Endometrium (tissue), 2 donors: Measurements from ENCODE around the gene CEP112.

ENCODE experiments used
- FAIRE-seq: peaks from 2 replicates; lab custom pipeline; 2012; peaks lifted over from hg19 to GRCh38; lab: Jason Lieb, UNC
- donor health status: control.
- donor health status: control.

The CEP112 gene

GRCh38 chr17:66191593-66192377 is at the start of gene CEP112:
Gene CEP112, minus strand, starts transcription at chr17:66192133.
- no peak for FAIRE-seq

DNA sequence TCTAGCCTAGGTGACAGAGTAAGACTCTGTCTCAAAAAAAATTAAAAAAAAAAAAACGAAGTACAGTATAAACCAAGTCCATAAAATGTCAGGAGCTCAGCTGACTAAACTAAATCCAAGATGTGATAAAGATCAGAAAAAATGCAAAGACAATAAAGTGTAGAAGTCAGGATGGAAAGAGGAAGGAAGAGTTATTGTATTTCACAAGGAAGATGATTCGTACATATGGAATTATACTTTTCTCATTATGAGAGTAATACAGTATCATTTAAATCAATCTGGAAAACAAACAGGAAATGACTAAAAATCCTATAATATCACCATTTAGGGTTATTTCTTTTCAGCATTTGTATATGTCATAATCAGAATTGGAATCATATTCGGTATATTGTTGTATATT is 48.7 kb upstream of the CEP112 start:
- FAIRE-seq, result no peak

- FAIRE-seq, result no peak
Observed at GRCh38 chr17:66240013-66240412, 48.1 kb upstream of the CEP112 start.

DNA sequence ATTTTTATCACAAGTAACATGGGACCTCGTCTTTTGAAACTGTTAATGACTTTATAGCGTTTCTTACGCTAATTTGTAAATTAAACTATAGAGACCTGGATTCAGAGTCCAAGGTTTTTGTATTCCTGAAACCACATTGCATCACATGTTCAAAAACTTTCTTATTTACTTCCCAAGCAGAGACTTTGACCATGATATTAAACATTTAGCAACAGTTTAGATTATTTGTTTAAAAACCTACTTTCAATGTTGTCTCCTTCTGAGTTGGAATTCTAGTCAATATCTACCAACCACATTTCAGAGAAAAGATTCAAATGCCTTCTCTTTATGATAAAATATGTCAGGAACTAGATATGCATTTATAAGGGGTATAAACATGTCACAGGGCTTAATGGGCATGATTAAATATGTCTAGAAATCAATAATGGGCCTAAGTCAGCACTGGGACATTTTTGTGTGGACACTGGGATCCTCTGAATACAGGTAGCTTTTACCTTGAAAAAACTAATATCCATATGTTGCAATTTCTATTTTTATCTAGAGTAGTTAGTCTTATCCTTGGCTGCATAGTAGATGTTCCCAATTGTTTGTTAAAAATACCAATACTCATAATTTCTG is 43.6 kb upstream of the CEP112 start:
- no peak for FAIRE-seq

DNA sequence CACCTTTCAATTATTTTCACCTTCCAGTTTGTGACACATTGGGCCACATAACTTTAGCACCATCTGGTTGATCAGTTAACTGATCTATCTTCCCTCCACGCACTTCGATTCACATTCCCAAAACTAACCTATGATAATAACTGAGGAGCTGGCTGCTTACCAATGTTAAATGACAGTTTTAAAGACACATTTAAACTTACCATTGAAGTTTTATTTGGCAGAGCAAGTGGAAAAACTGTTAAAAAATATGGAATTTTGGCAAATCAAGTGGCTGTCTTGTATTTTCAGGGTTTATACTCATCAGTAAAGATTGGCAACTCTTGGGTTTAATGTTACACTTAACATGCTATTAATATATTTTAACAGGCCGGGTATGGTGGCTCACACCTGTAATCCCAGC is 42.7 kb upstream of the CEP112 start:
- FAIRE-seq, result no peak

- FAIRE-seq, result no peak
Observed at GRCh38 chr17:66233023-66233753, 41.3 kb upstream of the CEP112 start.

DNA sequence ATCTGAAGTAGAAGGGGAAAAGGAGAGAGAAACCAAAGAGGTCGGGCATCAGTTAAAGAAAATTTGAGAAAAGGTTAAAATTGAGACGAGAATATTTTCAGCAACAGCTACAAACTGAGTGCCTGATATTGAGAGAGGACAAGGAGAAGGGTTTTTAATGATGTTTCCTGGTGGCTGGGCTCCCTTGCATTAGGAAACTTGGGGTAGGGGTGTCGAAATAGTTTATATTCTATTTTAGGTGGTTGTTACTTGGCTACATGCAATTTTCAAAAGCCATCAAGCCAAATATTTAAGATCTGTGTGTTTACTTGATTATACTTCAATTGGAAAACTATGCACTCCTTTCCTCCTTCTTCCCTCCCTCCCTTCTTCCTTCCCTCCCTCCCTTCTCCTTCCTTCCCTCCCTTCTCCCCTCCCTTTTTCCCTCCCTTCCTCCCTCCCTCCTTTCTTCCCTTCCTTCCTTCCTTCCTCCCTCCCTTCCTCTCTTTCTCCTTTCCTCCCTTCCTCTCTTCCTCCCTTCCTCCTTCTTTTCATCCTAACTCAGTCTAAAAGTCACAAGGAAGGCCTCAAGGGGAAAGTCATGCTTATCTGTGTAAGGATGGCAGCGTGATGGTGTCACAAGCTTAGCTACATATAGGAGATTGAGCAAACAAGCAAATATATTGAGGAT is 39.1 kb upstream of the CEP112 start:
- no peak for FAIRE-seq

DNA sequence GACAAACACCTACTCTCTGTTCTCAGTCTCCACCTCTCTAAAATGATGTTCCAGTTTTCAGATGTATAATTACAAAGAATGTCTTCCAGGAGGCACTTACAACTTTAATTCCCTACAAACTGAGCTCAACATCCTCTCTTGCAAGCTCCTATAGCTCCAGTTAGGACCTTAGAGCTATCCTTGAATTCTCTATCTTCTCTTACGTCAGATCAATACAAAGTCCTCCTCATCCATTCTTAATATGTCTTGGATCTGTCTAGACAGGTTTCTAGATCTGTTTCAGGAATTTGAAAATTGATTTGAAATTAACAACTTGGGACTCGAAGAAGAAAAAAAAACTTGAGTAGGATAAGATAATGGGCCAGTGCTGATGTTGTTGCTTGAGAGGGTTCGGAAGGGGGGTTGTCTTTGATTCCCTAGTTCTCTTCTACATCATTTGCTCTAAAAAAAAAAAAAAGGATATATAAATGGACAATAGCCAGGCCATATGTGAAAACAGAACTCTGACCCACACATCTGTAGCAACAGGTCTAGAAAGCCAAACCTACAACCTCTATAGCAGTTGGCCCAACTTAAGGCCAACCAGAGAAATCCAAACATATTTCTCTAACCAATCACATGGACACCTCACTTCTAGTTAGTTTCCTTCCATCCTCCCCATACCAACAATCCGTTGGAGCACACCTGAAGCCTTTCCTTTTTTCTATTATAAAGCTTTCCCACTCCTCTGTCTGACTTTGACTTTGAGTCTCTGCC is 38.0 kb upstream of the CEP112 start:
- no peak for FAIRE-seq

DNA sequence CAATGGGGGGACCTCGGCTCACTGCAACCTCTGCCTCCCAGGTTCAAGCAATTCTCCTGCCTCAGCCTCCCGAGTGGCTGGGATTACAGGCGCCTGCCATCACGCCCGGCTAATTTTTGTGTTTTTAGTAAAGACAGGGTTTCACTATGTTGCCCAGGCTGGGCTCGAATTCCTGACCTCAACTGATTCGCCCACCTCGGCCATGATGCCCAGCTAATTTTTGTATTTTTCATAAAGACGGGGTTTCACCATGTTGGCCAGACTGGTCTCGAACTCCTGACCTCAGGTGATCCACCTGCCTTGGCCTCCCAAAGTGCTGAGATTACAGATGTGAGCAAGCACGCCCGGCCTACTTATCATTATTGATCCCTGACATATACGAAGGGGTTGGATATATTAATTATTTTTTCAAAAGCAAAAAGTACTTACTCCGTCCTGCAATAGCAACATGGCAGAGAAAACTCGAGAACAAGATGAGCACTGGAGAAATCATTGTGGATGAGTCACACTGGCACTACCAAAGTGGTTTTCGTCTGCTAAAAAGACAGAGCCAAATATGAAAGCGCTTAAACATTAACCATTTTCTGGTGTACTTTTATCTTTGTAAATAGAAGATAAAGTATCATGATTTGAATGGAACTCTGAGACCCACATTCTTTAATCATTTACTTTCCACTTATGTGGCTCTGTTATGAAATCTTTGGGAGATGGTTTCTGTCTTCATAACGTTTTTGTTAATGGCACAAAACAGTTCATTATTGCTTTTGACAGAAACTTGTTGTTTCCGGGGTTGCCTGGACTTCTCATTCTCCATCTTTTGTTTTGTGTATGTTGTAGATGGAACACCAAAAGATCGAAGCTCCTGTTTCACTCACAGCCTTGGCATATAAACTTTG is 37.2 kb upstream of the CEP112 start, which contains the start of gene APOH:
Gene APOH, minus strand, starts transcription at position 529 of the 896 bp plus-strand sequence. Its CDS starts 36 bp downstream, at position 493.
- FAIRE-seq, result no peak

GRCh38 chr17:66227212-66228045 is 35.5 kb upstream of the CEP112 start:
- no peak for FAIRE-seq

DNA sequence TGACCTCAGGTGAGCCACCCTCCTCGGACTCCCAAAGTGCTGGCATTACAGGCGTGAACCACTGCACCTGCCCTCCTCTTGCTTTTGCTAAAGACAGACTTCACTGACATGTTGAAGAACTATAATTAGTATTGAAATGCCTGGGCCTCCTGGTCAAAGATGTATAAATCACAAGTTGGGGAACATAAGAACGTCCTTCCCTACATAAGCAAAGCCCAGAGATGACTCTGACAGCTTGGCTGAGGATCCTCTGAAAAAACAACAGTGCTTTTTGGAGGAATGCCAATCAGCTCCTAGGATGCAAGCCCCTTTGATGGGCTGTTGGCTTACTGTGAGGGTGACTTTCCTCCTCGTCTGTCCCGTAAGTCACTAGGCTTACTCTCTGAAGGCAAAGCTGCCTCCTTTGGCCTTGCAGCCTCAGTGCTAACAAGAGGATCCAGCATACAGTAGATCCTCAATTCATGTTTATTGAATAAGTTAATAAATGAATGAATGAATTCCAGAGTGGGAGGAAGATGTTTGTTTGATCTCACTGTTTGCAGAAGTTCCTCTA is 30.9 kb upstream of the CEP112 start:
- no peak for FAIRE-seq

DNA sequence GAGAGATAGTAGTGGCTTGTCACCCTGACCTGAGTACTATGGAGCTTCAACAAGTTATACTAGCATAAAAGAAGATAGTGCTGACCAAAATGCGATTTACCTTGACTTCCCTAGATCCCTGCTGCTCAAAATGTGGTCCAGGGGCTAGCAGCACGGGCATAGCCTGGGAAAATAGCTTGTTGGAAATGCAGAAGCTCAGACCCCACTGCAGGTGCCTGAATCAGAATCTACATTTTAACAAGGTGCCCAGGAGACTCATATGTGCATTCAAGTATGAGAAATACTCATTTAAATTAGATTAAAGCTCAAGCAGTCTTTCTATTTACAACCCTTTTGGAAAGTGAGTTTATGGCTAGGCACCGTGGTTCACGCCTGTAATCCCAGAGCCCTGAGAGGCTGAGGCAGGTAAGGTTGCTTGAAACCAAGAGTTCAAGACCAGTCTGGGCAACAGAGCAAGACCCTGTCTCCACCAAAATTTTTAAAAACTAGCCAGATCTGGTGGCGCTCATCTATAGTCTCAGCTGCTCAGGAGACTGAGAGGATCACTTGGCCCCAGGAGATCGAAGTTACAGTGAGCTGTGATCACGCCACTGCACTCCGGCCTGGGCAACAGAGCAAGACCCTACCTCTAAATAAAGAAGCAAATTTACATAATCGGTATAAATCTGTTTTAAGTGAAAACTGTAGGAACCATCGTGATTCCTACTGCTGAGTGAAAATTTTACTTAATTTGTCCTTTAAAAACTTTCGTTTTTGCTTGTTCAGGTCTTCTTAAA is 30.0 kb upstream of the CEP112 start:
- FAIRE-seq, result no peak

DNA sequence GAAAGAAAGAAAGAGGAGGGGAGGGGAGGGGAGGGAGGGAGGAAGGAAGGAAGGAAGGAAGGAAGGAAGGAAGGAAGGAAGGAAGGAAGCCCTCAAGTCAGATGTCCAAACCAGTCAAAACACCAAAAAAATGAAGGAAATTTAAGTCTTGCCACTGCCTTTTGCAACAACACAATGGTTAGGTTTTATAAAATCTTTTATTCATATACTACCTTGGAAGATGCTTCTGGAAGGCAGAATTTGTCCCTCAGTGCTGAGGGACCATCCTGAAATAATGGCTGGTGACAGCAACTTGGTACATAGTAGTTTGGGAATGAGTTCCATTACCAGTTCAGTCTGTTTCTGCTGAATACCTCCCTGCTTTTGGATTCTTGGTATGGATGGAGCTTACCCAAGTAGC is 29.4 kb upstream of the CEP112 start:
- no peak for FAIRE-seq

DNA sequence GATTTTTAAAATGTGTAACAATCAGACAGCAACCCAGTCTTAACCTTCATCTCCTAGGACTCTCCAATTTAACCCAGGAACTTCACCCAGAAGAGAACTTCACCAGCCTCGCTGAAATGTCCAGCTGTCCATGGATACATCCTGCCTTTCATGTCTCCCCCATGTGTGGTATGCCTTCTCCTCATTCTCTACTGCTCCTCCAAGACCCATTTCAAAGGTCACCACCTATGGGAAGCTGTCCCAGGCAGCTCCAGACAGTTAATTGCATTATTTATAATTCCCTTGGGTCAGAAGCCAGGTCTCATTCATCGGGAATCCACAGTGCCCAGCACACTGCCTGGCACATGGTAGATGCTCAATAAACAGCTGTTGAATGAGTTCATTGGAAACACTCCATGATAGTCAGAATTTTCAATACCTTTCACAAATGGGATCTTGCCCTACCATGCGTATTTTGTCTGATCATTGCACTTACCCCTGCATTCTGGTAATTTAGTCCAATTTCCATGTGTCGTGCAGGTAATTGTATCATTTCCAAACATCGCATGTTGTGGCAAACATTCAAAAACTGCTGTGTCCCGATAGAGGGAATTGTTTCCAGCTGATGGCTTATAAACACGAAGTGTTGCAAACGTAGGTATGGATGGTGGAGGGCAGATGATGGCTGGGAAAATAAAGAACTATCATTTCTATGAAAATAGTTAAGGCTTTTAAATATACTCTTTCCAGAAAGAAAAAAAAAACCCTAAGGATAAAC is 28.3 kb upstream of the CEP112 start:
- no peak for FAIRE-seq

DNA sequence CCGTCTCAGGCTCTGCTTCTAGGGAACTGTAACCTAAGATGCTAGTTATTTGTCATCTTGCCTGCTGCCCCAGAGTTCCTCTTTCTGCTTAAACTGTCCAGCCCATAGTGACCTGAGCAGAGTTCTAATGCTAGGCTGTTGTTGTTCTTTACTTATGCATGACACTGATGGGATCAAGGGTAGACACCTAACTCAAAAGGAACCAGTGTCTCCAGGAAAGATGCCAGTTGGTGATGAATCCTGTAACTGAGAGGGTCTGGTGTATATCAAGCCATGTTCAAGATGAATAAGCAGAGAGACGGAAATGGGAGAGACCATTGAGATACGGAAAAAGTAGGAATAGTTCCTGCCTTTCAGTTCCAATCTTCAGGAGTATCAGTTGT is 23.6 kb upstream of the CEP112 start:
- no peak for FAIRE-seq

GRCh38 chr17:66214884-66215528 is 23.1 kb upstream of the CEP112 start:
- FAIRE-seq, result no peak

DNA sequence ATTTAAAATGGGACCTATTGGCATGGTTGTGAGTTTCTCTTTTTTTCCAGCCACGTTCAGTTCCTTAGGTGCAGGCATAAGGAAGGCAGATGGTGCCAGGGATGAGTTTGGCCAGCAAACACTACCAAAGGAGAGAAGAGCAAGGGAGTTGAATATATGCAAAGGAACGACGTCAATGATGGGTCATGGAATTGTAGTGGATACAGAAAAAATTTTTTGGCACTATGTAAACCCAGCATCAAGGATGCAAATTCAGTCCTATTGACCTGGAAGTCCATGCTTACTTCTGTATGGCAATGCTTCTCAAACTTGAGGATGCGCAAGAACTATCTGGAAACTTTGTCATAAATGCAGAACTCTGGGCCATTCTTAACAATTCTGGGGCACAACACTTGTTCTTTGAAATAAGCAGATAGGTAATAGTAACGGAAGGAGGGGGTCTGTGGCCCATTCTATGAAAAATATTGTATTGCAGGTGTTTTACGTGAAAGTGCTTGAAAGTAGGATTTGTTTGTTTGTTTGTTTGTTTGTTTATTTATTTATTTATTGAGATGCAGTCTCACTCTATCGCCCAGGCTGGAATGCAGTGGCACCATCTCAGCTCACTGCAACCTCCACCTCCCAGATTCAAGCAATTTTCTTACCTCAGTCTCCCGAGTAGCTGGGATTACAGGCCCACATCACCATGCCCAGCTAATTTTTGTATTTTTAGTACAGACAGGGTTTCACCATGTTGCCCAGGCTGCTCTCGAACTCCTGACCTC is 19.3 kb upstream of the CEP112 start:
- no peak for FAIRE-seq
